DMS79 (cell line): Measurements from ENCODE around the gene GABRA4.

ENCODE experiments used
- DNase-seq: peaks from one replicate; lab custom pipeline; 2025; lab: John Stamatoyannopoulos, UW

The GABRA4 gene

DNA sequence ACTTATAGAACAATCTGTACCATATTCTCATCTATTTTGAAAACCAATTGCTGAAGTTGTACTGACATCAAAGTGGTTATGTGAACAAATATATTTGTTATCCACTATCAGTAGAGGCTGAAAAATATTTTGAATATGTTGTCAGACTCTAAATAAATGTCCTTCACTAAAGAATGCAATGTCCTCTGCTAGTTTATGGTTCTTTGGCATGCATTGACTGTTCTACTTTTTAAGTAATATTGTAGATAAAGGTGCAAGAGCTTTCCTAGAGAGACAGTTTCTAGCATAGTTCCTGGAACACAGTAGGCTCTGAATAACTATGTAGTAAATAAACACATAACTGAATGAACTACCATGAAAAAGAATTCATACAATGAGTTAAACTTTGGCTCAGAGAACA lies 66.2 kb downstream of the GABRA4 start:
- DNase-seq = no peak

DNA sequence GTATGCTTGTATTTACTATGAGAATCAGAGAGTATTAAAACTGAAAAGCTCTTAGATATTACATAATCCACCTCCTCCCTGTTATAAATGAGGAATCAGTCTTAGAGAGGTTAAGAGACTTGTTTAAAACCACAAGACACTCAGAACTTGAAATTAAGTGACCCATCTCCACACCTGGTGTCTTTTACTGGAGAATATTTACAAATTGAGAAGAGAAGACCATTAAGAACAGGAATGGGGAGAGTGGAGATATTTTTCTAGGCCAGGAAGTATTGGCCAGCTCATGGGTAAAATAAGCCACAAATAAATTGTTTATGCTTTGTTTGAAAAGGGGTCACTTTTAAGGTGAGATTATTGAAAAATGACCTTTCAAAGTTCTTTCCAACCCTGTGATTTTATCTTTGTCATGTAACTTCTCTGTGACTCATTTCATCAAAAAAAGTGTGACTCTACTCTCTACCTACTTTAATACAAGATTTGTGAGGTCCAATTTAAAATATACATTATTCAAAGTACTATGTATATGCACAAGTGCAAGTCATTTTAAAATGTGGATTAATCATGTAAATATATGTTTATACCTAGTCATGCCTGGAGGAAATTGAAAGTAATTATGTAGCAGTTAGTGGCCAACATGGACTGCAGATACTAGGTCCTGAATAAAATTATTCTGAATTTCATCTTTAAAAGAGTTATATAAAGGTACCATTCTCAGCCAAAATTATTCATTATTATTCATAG lies 68.4 kb downstream of the GABRA4 start:
- no peak for DNase-seq

DNA sequence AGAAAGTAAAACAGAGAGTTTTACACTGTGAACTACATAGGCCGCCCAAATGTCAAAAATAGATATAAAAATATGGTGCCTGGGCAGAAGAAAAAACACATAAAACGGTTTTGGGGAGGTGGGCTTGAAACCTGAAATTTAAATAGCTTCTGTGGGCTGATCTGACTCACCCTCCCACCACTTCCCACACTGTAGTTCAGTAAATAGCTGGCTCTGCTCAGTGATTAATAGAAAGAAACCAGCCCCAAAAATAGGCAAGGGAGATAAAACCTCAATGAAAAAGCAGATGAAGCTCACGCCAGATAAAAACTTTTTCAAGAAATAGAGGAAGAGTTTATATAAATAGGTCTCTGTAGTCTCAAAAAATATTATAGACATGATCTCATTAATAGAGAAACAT lies 71.2 kb downstream of the GABRA4 start:
- DNase-seq = no peak

GRCh38 chr4:46909078-46909477 lies 84.3 kb downstream of the GABRA4 start, which contains the start of gene COX7B2:
TSS of gene COX7B2 (minus strand) at chr4:46909245. CDS start at chr4:46735192, 174,053 bp downstream.
- DNase-seq = no peak

GRCh38 chr4:46908148-46908547 lies 85.2 kb downstream of the GABRA4 start:
- DNase-seq = no peak

GRCh38 chr4:46900082-46900481 lies 93.3 kb downstream of the GABRA4 start:
- DNase-seq = no peak

GRCh38 chr4:46894826-46895225 lies 98.6 kb downstream of the GABRA4 start:
- DNase-seq = no peak

- DNase-seq = no peak
Measured at GRCh38 chr4:46890056-46890455, 103.3 kb downstream of the GABRA4 start.

DNA sequence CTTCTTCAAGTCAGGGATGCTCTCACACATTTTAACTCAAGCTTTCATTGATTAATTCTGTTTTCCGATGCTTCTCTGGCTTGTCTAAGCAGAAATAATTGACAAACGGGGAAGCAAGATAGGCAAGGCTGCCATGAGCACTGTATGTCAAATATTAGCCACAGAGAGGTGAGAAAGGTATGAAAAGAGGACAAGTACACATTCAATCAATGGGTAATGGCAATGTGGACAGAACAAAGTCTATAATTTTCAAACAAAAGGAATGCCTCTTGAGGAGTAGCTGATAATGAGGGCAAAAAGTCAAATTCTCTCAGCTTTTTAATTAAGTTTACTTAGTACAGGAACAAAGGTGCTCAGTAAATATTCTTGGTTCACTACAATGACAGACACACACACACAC lies 104.0 kb downstream of the GABRA4 start:
- DNase-seq = no peak

DNA sequence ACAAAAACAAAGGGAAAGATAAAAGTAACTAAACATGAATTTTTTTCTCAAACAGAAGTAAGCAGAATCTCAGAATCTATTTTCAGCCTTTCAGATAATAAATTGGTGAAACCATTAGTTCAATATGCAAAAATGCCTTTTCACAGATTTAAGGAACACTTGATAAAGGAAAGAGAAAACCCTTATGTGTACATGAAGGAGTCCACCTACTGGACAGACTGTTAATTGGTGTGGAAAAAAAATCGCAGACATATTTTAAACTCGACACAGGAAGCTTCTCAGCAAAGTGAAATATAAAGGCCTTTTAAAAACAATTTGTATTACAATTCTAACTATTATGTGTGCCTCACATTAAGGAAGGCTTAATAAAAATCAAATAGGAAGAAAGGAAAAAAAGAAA lies 106.7 kb downstream of the GABRA4 start:
- DNase-seq = no peak

- no peak for DNase-seq
Measured at GRCh38 chr4:46878641-46879040, 114.7 kb downstream of the GABRA4 start.

DNA sequence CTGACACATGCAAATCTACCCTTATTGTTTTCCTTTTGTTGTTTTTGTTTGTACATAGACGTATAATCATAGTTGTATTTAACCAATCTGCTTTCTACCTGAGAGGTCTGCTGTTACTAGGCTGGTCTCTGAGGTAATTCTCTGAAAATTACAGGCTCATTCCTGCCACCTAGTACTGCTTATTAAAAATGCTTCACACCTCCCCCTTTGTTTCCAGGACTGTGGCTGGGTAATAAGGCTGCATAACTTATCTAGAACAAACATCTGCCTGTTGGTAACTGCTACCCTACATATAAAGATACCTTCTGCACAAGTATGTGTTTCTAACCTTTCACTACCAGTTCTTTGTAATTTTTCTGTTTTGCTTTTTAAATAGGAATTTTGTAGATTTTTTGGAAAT lies 118.6 kb downstream of the GABRA4 start:
- DNase-seq = no peak

DNA sequence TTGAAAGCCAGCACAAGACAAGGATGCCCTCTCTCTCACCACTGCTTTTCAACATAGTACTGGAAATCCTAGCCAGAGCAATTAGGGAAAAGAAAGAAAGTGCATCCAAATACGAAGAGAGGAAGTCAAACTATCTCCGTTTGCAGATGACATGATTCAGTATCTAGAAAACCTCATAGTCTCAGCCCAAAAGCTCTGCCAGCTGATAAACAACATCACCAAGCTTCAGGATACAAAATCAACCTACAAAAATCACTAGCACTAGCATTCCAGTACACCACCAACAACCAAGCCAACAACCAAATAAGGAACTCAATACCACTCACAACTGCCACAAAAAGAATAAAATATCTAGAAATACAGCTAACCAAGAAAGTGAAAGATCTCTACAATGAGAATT lies 123.0 kb downstream of the GABRA4 start:
- no peak for DNase-seq
